Transverse colon (tissue), 4 donors: Measurements from ENCODE around the gene LBHD2.

Experiments
- EP300 ChIP-seq: sonication (generic); formaldehyde crosslinking; IDR thresholded peaks from one replicate; pipeline ENCODE4 v1.6.1; 2017; ENCODE audit warnings: antibody characterized with exemption, low read depth
- POLR2A ChIP-seq: fragments of 450-650 bp; IDR thresholded peaks from one replicate; pipeline ENCODE4 v1.6.1; 2016; ENCODE audit warnings: antibody characterized with exemption, mild to moderate bottlenecking, moderate library complexity
- POLR2AphosphoS5 ChIP-seq, 3 donors: sonication (generic); formaldehyde crosslinking; IDR thresholded peaks; one replicate each; pipeline ENCODE4 v1.6.1; 2016; ENCODE audit warnings: antibody characterized with exemption in 3 of 3
- TF ChIP-seq, protein P1 (sequence below), 5 experiments: fragments of 200-600 bp in 3 of 5; fragments of 450-650 bp in 2 of 5; sonication (generic) in 3 of 5; IDR thresholded peaks; 1 replicate in 2 of 5; 2 replicates in 3 of 5; pipeline ENCODE4 v1.5.1; 2016 to 2017; ENCODE audit warnings: antibody characterized with exemption in 5 of 5, inconsistent platforms in 3 of 5, mild to moderate bottlenecking in 2 of 5, moderate library complexity in 1 of 5

DNA sequence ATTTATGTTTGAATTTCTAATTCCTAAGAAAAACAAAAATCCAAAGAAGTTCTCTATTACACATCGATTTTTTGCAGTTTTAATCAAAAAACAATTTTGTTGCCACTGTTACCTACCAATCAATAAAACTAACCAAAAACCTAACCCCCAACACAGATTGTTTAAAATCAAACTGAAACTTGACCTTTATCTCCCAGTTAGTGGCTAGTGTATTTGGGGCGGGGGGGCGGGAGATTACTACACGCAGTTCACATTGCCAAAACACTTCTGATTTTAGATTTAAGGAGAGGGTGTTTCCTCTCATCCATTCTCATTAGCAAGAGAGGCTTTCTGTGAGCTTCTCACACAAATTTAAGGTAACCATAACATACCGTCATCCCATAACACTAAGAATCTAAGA lies 33.1 kb upstream of the LBHD2 start:
- no peak for TF ChIP-seq POLR2A
- TF ChIP-seq, protein P1, sequence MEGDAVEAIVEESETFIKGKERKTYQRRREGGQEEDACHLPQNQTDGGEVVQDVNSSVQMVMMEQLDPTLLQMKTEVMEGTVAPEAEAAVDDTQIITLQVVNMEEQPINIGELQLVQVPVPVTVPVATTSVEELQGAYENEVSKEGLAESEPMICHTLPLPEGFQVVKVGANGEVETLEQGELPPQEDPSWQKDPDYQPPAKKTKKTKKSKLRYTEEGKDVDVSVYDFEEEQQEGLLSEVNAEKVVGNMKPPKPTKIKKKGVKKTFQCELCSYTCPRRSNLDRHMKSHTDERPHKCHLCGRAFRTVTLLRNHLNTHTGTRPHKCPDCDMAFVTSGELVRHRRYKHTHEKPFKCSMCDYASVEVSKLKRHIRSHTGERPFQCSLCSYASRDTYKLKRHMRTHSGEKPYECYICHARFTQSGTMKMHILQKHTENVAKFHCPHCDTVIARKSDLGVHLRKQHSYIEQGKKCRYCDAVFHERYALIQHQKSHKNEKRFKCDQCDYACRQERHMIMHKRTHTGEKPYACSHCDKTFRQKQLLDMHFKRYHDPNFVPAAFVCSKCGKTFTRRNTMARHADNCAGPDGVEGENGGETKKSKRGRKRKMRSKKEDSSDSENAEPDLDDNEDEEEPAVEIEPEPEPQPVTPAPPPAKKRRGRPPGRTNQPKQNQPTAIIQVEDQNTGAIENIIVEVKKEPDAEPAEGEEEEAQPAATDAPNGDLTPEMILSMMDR (IDR thresholded peaks at IDR 0.05): no peak
- TF ChIP-seq EP300: no peak
- TF ChIP-seq POLR2AphosphoS5 (IDR thresholded peaks at IDR 0.05): no peak
